Keratinocyte (primary cell): ENCODE results near the gene SCAMP2. TPM values are rescaled to one million over a fixed set of nuclear protein-coding genes. Genes with fewer than 3 reads are reported as not detected.

ENCODE experiments used
- DNase-seq: peaks from one replicate; pipeline ENCODE4 v3.0.0-alpha.2; 2011; ENCODE audit warnings: low read depth, missing footprints, low spot score
- FAIRE-seq: peaks from 2 replicates; lab custom pipeline; 2011; peaks lifted over from hg19 to GRCh38; lab: Jason Lieb, UNC
- H2AFZ ChIP-seq: 2 replicates; pipeline ENCODE4 v1.6.0; 2012; ENCODE audit warnings: low read length, control low read depth, inconsistent platforms; ENCODE audit not compliant: control insufficient read depth
- H3K27ac ChIP-seq: 2 replicates; pipeline ENCODE4 v1.5.1; 2011; ENCODE audit warnings: low read length; ENCODE audit not compliant: control insufficient read depth, insufficient read depth
- H3K27me3 ChIP-seq: 3 replicates; pipeline ENCODE4 v1.6.0; 2011; ENCODE audit warnings: low read length; ENCODE audit not compliant: control insufficient read depth, insufficient read depth; ENCODE audit errors: extremely low read depth
- H3K36me3 ChIP-seq, 2 experiments: 2 replicates in 1 of 2; 3 replicates in 1 of 2; pipeline ENCODE4 v1.5.1; 2011; ENCODE audit warnings: low read length in 2 of 2, mild to moderate bottlenecking in 1 of 2; ENCODE audit not compliant: control insufficient read depth in 2 of 2, insufficient read depth in 2 of 2; ENCODE audit errors: extremely low read depth in 1 of 2
- H3K4me1 ChIP-seq: 3 replicates; pipeline ENCODE4 v1.5.1; 2011; ENCODE audit warnings: low read length; ENCODE audit not compliant: control insufficient read depth, insufficient read depth; ENCODE audit errors: extremely low read depth
- H3K4me2 ChIP-seq: 3 replicates; pipeline ENCODE4 v1.6.0; 2011; ENCODE audit warnings: low read depth, low read length; ENCODE audit not compliant: control insufficient read depth, insufficient read depth; ENCODE audit errors: extremely low read depth
- H3K4me3 ChIP-seq, 3 experiments: fragments of 200-600 bp in 1 of 3; sonication (generic) in 1 of 3; 2 replicates in 2 of 3; 3 replicates in 1 of 3; pipeline ENCODE4 v1.5.1; 2011 to 2016; ENCODE audit warnings: low read length in 3 of 3, mild to moderate bottlenecking in 3 of 3, control low read depth in 2 of 3, inconsistent platforms in 1 of 3, low read depth in 1 of 3, mixed read lengths in 1 of 3, mixed run types in 1 of 3, moderate library complexity in 1 of 3; ENCODE audit not compliant: control insufficient read depth in 2 of 3, insufficient read depth in 2 of 3; ENCODE audit errors: extremely low read depth in 1 of 3
- H3K79me2 ChIP-seq: 2 replicates; pipeline ENCODE4 v1.6.0; 2012; ENCODE audit warnings: low read length; ENCODE audit not compliant: control insufficient read depth, insufficient read depth
- H3K9ac ChIP-seq: 3 replicates; pipeline ENCODE4 v1.6.0; 2011; ENCODE audit warnings: low read length; ENCODE audit not compliant: control insufficient read depth, insufficient read depth; ENCODE audit errors: extremely low read depth
- H3K9me1 ChIP-seq: 3 replicates; pipeline ENCODE4 v1.6.0; 2011; ENCODE audit warnings: low read length; ENCODE audit not compliant: control insufficient read depth, insufficient read depth; ENCODE audit errors: extremely low read depth
- H3K9me3 ChIP-seq: 2 replicates; pipeline ENCODE4 v1.5.1; 2012; ENCODE audit warnings: low read depth, low read length; ENCODE audit not compliant: control insufficient read depth
- H4K20me1 ChIP-seq: 3 replicates; pipeline ENCODE4 v1.6.0; 2011; ENCODE audit warnings: low read length; ENCODE audit not compliant: control insufficient read depth, insufficient read depth; ENCODE audit errors: extremely low read depth
- CTCF ChIP-seq, 3 experiments: IDR thresholded peaks in 1 of 3; conservative IDR thresholded peaks in 1 of 3; optimal IDR thresholded peaks in 1 of 3; 2 replicates in 2 of 3; 3 replicates in 1 of 3; pipeline versions ENCODE3 to v1.5.1; 2011; ENCODE audit warnings: low read length in 3 of 3, mild to moderate bottlenecking in 3 of 3, moderate library complexity in 2 of 3, control low read depth in 1 of 3, inconsistent platforms in 1 of 3; ENCODE audit not compliant: insufficient read depth in 2 of 3; ENCODE audit errors: extremely low read depth in 1 of 3
- EZH2 ChIP-seq: IDR thresholded peaks from one replicate; pipeline ENCODE4 v1.6.1; 2012; ENCODE audit warnings: inconsistent platforms, mild to moderate bottlenecking, low read length, moderate library complexity
- dilution Hi-C: fragments of 300-500 bp; cut with MboI; formaldehyde crosslinking; loops from one replicate; pipeline ENCODE4 v1.7.0; 2020; ENCODE audit warnings: low sequenced_read_pairs; ENCODE audit not compliant: extremely low pct_ligation_motif_present
- polyA plus RNA-seq, 5 experiments: library from polyadenylated mRNA; depleted of rRNA in 3 of 5; stranded (reverse) in 3 of 5; stranded (forward) in 1 of 5; unstranded in 1 of 5; fragments of >200 nt; gene quantifications; 1 replicate in 1 of 5; 2 replicates in 3 of 5; 3 replicates in 1 of 5; pipeline versions ENCODE4 v1.2.1 to v1.2.3, GENCODE V29; 2011 to 2012; ENCODE audit warnings: missing spikeins in 2 of 5, low read depth in 1 of 5, low replicate concordance in 1 of 5

SCAMP2 gene
- polyA plus RNA-seq, 1 donor (not counting 4 experiments of a cell fraction or from before 2014, with no cell fraction given) = 72.8 TPM

GRCh38 chr15:74892931-74893330 is 19.8 kb upstream of the SCAMP2 start:
- TF ChIP-seq EZH2 (no peak), CTCF (optimal IDR thresholded peaks at IDR 0.05 in 1 of 3, IDR thresholded peaks at IDR 0.05 in 1 of 3, conservative IDR thresholded peaks at IDR 0.05 in 1 of 3; ENCODE audit: extremely low read depth in 1 of 3, insufficient read depth in 2 of 3, low read length in 3 of 3) (no peak)
- DNase-seq (no peak), FAIRE-seq (no peak)
- Histone ChIP-seq H4K20me1 (no peaks in the 10 kb centered on the region), H3K4me3 (no peak overlapping the region), H3K79me2 (peaks cover 6% of the 10 kb centered on the region), H3K27ac (no peak overlapping the region), H3K9ac (no peak overlapping the region), H3K27me3 (no peaks in the 10 kb centered on the region), H3K36me3 (peaks cover 6 to 10% of the 10 kb centered on the region in 2 experiments), H2AFZ (no peak overlapping the region), H3K9me1 (no peaks in the 10 kb centered on the region), H3K4me1 (peaks cover 24% of the 10 kb centered on the region), H3K9me3 (no peaks in the 10 kb centered on the region), H3K4me2 (no peak overlapping the region)
- dilution Hi-C loops = no loop called here

- Histone ChIP-seq H3K4me2 (no peak overlapping the region), H3K9ac (no peak overlapping the region), H3K27ac (no peak overlapping the region), H3K36me3 (peaks cover 6 to 10% of the 10 kb centered on the region in 2 experiments), H3K79me2 (peaks cover 6% of the 10 kb centered on the region), H3K4me3 (no peak overlapping the region), H3K27me3 (no peaks in the 10 kb centered on the region), H4K20me1 (no peaks in the 10 kb centered on the region), H3K4me1 (peaks cover 24% of the 10 kb centered on the region), H3K9me3 (no peaks in the 10 kb centered on the region), H2AFZ (no peak overlapping the region), H3K9me1 (no peaks in the 10 kb centered on the region)
- DNase-seq = no peak
- FAIRE-seq = no peak
- dilution Hi-C loops = no loop called here
- TF ChIP-seq CTCF (optimal IDR thresholded peaks at IDR 0.05 in 1 of 3, IDR thresholded peaks at IDR 0.05 in 1 of 3, conservative IDR thresholded peaks at IDR 0.05 in 1 of 3; ENCODE audit: extremely low read depth in 1 of 3, insufficient read depth in 2 of 3, low read length in 3 of 3) (peak in 2 of 3 experiments; percentile 15 to 23), EZH2 (no peak)
These were observed 19.1 kb upstream of the SCAMP2 start for GRCh38 chr15:74892313-74892712.
